GM21529 (cell line): ENCODE measurements around the gene ASB14.

Experiments used
- ATAC-seq: cut with Tn5 transposase; IDR thresholded peaks from one replicate; pipeline ENCODE4 v1.9.1; 2021; ENCODE audit not compliant: unreplicated experiment

Gene ASB14

GRCh38 chr3:57261929-57262328 is 30.6 kb downstream of the ASB14 start:
- ATAC-seq, result no peak

GRCh38 chr3:57261119-57261518 is 31.4 kb downstream of the ASB14 start:
- no peak for ATAC-seq

- no peak for ATAC-seq
Observed at GRCh38 chr3:57257678-57258077, 34.8 kb downstream of the ASB14 start.

- ATAC-seq, result no peak
Observed at GRCh38 chr3:57256844-57257243, 35.6 kb downstream of the ASB14 start.

- no peak for ATAC-seq
Observed at GRCh38 chr3:57252404-57252803, 40.1 kb downstream of the ASB14 start.

GRCh38 chr3:57244946-57245345 is 47.5 kb downstream of the ASB14 start:
- ATAC-seq, result no peak

- ATAC-seq, result peak; percentile 61
Observed at GRCh38 chr3:57234613-57235575, 57.6 kb downstream of the ASB14 start.

GRCh38 chr3:57233799-57234198 is 58.7 kb downstream of the ASB14 start:
- ATAC-seq, result no peak

GRCh38 chr3:57230006-57230405 is 62.5 kb downstream of the ASB14 start:
- no peak for ATAC-seq

GRCh38 chr3:57227930-57228751 is 64.3 kb downstream of the ASB14 start:
- peak; percentile 41 for ATAC-seq

- ATAC-seq, result peak; percentile 88
Observed at GRCh38 chr3:57227204-57227929, 65.1 kb downstream of the ASB14 start, which contains the start of gene APPL1. Gene APPL1 (plus strand): TSS chr3:57227729. CDS start chr3:57227884, 155 bp downstream.

- ATAC-seq, result no peak
Observed at GRCh38 chr3:57226176-57226575, 66.3 kb downstream of the ASB14 start.

GRCh38 chr3:57224856-57225255 is 67.6 kb downstream of the ASB14 start:
- ATAC-seq, result no peak

- no peak for ATAC-seq
Observed at GRCh38 chr3:57221883-57222282, 70.6 kb downstream of the ASB14 start.
